WTC11 (cell line): ENCODE results near the gene DLG1.

Source experiments
- CREB1 ChIP-seq: sonication (generic); formaldehyde crosslinking; IDR thresholded peaks from 2 replicates; pipeline ENCODE4 v1.8.0; 2023; ENCODE audit warnings: mild to moderate bottlenecking, missing genetic modification reagents
- NR2C2 ChIP-seq: sonication (generic); formaldehyde crosslinking; IDR thresholded peaks from 2 replicates; pipeline ENCODE4 v1.8.0; 2022; ENCODE audit warnings: mild to moderate bottlenecking, missing genetic modification reagents
- SP1 ChIP-seq: sonication (generic); formaldehyde crosslinking; conservative IDR thresholded peaks from 2 replicates; pipeline ENCODE4 v1.8.1; 2022; ENCODE audit warnings: missing genetic modification reagents
- TCF7 ChIP-seq: sonication (generic); formaldehyde crosslinking; IDR thresholded peaks from 2 replicates; pipeline ENCODE4 v1.8.0; 2022; ENCODE audit warnings: mild to moderate bottlenecking, low read depth, missing genetic modification reagents, moderate library complexity
- TEAD4 ChIP-seq: sonication (generic); formaldehyde crosslinking; IDR thresholded peaks from 2 replicates; pipeline ENCODE4 v1.8.0; 2022; ENCODE audit warnings: mild to moderate bottlenecking, missing genetic modification reagents
- ZNF317 ChIP-seq: sonication (generic); formaldehyde crosslinking; IDR thresholded peaks from 2 replicates; pipeline ENCODE4 v1.8.1; 2023; ENCODE audit warnings: low read depth, mild to moderate bottlenecking, moderate library complexity, missing genetic modification reagents, borderline replicate concordance
- TF ChIP-seq, protein P1 (sequence below): fragments of 200-600 bp; IDR thresholded peaks from 2 replicates; pipeline ENCODE4 v1.8.0; 2022; ENCODE audit warnings: antibody characterized with exemption
- TF ChIP-seq, protein P2 (sequence below): sonication (generic); formaldehyde crosslinking; IDR thresholded peaks from 2 replicates; pipeline ENCODE4 v1.8.1; 2022; ENCODE audit warnings: low read depth, missing genetic modification reagents, borderline replicate concordance
- TF ChIP-seq, protein P3 (sequence below): sonication (generic); formaldehyde crosslinking; IDR thresholded peaks from 2 replicates; pipeline ENCODE4 v1.8.0; 2022; ENCODE audit warnings: mild to moderate bottlenecking, missing genetic modification reagents
- TF ChIP-seq, protein P4 (sequence below): sonication (generic); formaldehyde crosslinking; IDR thresholded peaks from 2 replicates; pipeline ENCODE4 v1.8.0; 2023; ENCODE audit warnings: mild to moderate bottlenecking, missing genetic modification reagents
- TF ChIP-seq, protein P5 (sequence below): sonication (generic); formaldehyde crosslinking; IDR thresholded peaks from 2 replicates; pipeline ENCODE4 v1.8.1; 2022; ENCODE audit warnings: missing genetic modification reagents, borderline replicate concordance
- TF ChIP-seq, protein P6 (sequence below): sonication (generic); formaldehyde crosslinking; IDR thresholded peaks from 2 replicates; pipeline ENCODE4 v1.8.0; 2022; ENCODE audit warnings: missing genetic modification reagents
- TF ChIP-seq, protein P7 (sequence below): sonication (generic); formaldehyde crosslinking; IDR thresholded peaks from 2 replicates; pipeline ENCODE4 v1.8.0; 2022; ENCODE audit warnings: mild to moderate bottlenecking, missing genetic modification reagents

DNA sequence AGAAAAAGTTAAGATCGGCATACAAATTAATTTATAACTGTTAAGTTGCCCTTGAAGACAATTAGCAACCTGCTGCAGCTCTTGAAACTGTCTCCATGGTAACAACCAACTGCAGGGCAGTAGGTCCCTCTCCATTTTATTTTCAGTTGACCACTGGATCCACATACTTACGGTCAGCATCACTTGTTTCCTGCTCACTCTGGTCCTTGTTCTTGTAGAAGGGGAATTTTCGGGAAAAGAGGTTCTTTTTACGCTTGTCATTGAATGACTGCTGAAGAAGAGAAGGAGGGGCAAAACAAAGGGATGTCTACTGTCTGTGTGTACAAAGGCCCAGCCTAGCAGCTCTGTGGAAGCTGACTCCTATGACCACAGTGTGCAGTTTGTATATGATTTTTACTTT is 222.0 kb downstream of the DLG1 start:
- TF ChIP-seq NR2C2 (CRISPR knock-in tag) (no peak), CREB1 (CRISPR knock-in tag) (no peak), ZNF317 (CRISPR knock-in tag) (no peak), TCF7 (CRISPR knock-in tag) (no peak), SP1 (CRISPR knock-in tag) (no peak), TEAD4 (no peak)
- TF ChIP-seq, protein P1, sequence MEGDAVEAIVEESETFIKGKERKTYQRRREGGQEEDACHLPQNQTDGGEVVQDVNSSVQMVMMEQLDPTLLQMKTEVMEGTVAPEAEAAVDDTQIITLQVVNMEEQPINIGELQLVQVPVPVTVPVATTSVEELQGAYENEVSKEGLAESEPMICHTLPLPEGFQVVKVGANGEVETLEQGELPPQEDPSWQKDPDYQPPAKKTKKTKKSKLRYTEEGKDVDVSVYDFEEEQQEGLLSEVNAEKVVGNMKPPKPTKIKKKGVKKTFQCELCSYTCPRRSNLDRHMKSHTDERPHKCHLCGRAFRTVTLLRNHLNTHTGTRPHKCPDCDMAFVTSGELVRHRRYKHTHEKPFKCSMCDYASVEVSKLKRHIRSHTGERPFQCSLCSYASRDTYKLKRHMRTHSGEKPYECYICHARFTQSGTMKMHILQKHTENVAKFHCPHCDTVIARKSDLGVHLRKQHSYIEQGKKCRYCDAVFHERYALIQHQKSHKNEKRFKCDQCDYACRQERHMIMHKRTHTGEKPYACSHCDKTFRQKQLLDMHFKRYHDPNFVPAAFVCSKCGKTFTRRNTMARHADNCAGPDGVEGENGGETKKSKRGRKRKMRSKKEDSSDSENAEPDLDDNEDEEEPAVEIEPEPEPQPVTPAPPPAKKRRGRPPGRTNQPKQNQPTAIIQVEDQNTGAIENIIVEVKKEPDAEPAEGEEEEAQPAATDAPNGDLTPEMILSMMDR, result no peak
- TF ChIP-seq, protein P2, sequence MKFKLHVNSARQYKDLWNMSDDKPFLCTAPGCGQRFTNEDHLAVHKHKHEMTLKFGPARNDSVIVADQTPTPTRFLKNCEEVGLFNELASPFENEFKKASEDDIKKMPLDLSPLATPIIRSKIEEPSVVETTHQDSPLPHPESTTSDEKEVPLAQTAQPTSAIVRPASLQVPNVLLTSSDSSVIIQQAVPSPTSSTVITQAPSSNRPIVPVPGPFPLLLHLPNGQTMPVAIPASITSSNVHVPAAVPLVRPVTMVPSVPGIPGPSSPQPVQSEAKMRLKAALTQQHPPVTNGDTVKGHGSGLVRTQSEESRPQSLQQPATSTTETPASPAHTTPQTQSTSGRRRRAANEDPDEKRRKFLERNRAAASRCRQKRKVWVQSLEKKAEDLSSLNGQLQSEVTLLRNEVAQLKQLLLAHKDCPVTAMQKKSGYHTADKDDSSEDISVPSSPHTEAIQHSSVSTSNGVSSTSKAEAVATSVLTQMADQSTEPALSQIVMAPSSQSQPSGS (CRISPR knock-in tag), result no peak
- TF ChIP-seq, protein P3, sequence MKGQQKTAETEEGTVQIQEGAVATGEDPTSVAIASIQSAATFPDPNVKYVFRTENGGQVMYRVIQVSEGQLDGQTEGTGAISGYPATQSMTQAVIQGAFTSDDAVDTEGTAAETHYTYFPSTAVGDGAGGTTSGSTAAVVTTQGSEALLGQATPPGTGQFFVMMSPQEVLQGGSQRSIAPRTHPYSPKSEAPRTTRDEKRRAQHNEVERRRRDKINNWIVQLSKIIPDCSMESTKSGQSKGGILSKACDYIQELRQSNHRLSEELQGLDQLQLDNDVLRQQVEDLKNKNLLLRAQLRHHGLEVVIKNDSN, result no peak
- TF ChIP-seq, protein P4, sequence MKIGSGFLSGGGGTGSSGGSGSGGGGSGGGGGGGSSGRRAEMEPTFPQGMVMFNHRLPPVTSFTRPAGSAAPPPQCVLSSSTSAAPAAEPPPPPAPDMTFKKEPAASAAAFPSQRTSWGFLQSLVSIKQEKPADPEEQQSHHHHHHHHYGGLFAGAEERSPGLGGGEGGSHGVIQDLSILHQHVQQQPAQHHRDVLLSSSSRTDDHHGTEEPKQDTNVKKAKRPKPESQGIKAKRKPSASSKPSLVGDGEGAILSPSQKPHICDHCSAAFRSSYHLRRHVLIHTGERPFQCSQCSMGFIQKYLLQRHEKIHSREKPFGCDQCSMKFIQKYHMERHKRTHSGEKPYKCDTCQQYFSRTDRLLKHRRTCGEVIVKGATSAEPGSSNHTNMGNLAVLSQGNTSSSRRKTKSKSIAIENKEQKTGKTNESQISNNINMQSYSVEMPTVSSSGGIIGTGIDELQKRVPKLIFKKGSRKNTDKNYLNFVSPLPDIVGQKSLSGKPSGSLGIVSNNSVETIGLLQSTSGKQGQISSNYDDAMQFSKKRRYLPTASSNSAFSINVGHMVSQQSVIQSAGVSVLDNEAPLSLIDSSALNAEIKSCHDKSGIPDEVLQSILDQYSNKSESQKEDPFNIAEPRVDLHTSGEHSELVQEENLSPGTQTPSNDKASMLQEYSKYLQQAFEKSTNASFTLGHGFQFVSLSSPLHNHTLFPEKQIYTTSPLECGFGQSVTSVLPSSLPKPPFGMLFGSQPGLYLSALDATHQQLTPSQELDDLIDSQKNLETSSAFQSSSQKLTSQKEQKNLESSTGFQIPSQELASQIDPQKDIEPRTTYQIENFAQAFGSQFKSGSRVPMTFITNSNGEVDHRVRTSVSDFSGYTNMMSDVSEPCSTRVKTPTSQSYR, result no peak
- TF ChIP-seq, protein P5, sequence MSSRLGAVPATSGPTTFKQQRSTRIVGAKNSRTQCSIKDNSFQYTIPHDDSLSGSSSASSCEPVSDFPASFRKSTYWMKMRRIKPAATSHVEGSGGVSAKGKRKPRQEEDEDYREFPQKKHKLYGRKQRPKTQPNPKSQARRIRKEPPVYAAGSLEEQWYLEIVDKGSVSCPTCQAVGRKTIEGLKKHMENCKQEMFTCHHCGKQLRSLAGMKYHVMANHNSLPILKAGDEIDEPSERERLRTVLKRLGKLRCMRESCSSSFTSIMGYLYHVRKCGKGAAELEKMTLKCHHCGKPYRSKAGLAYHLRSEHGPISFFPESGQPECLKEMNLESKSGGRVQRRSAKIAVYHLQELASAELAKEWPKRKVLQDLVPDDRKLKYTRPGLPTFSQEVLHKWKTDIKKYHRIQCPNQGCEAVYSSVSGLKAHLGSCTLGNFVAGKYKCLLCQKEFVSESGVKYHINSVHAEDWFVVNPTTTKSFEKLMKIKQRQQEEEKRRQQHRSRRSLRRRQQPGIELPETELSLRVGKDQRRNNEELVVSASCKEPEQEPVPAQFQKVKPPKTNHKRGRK (CRISPR knock-in tag), result no peak
- TF ChIP-seq, protein P6, sequence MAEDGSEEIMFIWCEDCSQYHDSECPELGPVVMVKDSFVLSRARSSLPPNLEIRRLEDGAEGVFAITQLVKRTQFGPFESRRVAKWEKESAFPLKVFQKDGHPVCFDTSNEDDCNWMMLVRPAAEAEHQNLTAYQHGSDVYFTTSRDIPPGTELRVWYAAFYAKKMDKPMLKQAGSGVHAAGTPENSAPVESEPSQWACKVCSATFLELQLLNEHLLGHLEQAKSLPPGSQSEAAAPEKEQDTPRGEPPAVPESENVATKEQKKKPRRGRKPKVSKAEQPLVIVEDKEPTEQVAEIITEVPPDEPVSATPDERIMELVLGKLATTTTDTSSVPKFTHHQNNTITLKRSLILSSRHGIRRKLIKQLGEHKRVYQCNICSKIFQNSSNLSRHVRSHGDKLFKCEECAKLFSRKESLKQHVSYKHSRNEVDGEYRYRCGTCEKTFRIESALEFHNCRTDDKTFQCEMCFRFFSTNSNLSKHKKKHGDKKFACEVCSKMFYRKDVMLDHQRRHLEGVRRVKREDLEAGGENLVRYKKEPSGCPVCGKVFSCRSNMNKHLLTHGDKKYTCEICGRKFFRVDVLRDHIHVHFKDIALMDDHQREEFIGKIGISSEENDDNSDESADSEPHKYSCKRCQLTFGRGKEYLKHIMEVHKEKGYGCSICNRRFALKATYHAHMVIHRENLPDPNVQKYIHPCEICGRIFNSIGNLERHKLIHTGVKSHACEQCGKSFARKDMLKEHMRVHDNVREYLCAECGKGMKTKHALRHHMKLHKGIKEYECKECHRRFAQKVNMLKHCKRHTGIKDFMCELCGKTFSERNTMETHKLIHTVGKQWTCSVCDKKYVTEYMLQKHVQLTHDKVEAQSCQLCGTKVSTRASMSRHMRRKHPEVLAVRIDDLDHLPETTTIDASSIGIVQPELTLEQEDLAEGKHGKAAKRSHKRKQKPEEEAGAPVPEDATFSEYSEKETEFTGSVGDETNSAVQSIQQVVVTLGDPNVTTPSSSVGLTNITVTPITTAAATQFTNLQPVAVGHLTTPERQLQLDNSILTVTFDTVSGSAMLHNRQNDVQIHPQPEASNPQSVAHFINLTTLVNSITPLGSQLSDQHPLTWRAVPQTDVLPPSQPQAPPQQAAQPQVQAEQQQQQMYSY (CRISPR knock-in tag), result no peak
- TF ChIP-seq, protein P7, sequence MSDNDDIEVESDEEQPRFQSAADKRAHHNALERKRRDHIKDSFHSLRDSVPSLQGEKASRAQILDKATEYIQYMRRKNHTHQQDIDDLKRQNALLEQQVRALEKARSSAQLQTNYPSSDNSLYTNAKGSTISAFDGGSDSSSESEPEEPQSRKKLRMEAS, result no peak
